Measurements from ENCODE around the gene GYPB. TPM values are rescaled to one million over a fixed set of nuclear protein-coding genes. Genes with fewer than 3 reads are reported as not detected.
"Not testable (repeated sequence)": the region's sequence is repeated elsewhere in the genome, so short reads cannot be mapped to it uniquely, and the experiment has no call there.

GYPB gene
- total RNA-seq: not detected

- DNase-seq (ENCODE audit: low spot score in 2 of 2); H3K27ac ChIP-seq; H3K4me1 ChIP-seq; H3K9me3 ChIP-seq; H3K36me3 ChIP-seq; H3K4me3 ChIP-seq; H3K27me3 ChIP-seq: not testable (repeated sequence)
- WGBS, 2 donors: 78 to 95% methylated on average over 3 of the region's 3 CpGs
Measured at GRCh38 chr4:144019277-144019676, at the start of gene GYPB. GYPB (minus strand) TSS chr4:144019380; CDS start chr4:144019287, 93 bp downstream.

- H3K27ac ChIP-seq; DNase-seq (ENCODE audit: low spot score in 2 of 2); H3K4me1 ChIP-seq; H3K27me3 ChIP-seq; H3K4me3 ChIP-seq; H3K36me3 ChIP-seq: not testable (repeated sequence)
- peaks cover 0 to 24% (median 0%) of the 10 kb centered on the region in 4 donors for H3K9me3 ChIP-seq
Measured at GRCh38 chr4:144061556-144061955, 42.4 kb upstream of the GYPB start.

DNA sequence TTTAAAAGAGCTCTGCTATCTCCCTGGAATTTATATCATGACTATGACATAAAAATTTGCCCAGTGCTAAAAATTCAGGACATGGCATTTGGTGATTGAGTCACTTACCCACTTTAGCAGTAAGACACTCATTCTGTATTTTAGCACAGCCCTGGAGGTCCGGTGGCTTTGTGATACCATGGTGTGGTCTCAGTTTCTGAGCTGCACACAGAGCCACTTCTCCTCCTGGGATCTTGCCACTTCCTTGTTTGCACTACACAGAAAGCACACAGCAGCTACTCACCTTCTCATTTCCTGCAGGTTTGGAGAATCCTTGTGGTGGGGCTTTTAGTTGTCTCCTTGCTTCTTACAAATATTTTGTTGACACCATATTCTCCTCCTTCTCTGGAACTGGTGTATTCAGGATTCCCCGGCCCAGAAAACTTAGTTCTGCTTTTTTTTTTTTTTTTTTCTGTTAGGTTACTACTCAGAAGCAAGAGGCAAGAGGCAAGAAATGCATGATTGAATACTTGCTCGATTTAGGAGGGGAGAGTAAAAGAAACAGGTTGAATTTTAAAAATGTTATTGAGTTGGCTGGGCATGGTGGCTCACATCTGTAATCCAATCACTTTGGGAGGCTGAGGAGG is 41.2 kb upstream of the GYPB start:
- 74 to 81% methylated on average over 3 of the region's 3 CpGs for WGBS, 2 donors
- not testable (repeated sequence) for H3K27me3 ChIP-seq; H3K4me3 ChIP-seq; H3K36me3 ChIP-seq; H3K27ac ChIP-seq; DNase-seq (ENCODE audit: low spot score in 2 of 2); H3K4me1 ChIP-seq
- H3K9me3 ChIP-seq: peaks cover 0 to 24% (median 0%) of the 10 kb centered on the region in 4 donors

- Histone ChIP-seq H3K27ac (no peak overlapping the region), H3K4me3 (no peak overlapping the region), H3K27me3 (no peaks in the 10 kb centered on the region), H3K36me3 (no peaks in the 10 kb centered on the region), H3K4me1 (no peaks in the 10 kb centered on the region), H3K9me3 (peaks cover 0 to 15% (median 0%) of the 10 kb centered on the region in 4 donors)
- no peak for DNase-seq (ENCODE audit: low spot score in 2 of 2)
- no peak for TF ChIP-seq EP300 (IDR thresholded peaks at IDR 0.05)
- TF ChIP-seq POLR2A (IDR thresholded peaks at IDR 0.05): no peak
- TF ChIP-seq CTCF (IDR thresholded peaks at IDR 0.05): no peak
- 95% methylated on average over 4 of the region's 4 CpGs for WGBS, 2 donors
Measured at GRCh38 chr4:144056800-144057199, 37.6 kb upstream of the GYPB start.

GRCh38 chr4:144055336-144055735 is 36.2 kb upstream of the GYPB start:
- not testable (repeated sequence) for H3K27ac ChIP-seq; H3K4me1 ChIP-seq; H3K4me3 ChIP-seq; DNase-seq (ENCODE audit: low spot score in 2 of 2); H3K9me3 ChIP-seq; H3K27me3 ChIP-seq; H3K36me3 ChIP-seq
- 88% methylated on average over 3 of the region's 3 CpGs for WGBS, 2 donors

DNA sequence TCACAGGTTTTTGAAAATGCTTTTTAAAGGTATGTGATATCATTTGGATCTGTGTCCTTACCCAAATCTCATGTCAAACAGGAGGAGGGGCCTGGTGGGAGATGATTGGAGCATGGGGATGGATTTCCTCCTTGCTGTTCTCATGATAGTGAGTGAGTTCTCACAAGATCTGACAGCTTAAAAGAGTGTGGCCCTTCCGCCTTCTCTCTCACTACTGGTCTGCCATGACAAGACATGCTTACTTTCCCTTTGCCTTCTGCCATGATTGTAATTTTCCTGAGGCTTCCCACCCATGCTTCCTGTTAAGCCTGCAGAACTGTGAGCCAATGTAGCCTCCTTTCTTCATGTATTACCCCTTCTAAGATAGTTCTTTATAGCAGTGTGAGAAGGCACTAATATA is 32.3 kb upstream of the GYPB start:
- not testable (repeated sequence) for H3K4me1 ChIP-seq; H3K27ac ChIP-seq; H3K36me3 ChIP-seq; H3K27me3 ChIP-seq; DNase-seq (ENCODE audit: low spot score in 2 of 2); H3K4me3 ChIP-seq; H3K9me3 ChIP-seq
- 100% methylated on average over 1 of the region's 1 CpG for WGBS, 2 donors

GRCh38 chr4:144050631-144051030 is 31.5 kb upstream of the GYPB start:
- not testable (repeated sequence) for H3K9me3 ChIP-seq; H3K27ac ChIP-seq; H3K36me3 ChIP-seq; H3K4me1 ChIP-seq; DNase-seq (ENCODE audit: low spot score in 2 of 2); H3K27me3 ChIP-seq; H3K4me3 ChIP-seq
- 63 to 66% methylated on average over 2 of the region's 2 CpGs for WGBS, 2 donors

DNA sequence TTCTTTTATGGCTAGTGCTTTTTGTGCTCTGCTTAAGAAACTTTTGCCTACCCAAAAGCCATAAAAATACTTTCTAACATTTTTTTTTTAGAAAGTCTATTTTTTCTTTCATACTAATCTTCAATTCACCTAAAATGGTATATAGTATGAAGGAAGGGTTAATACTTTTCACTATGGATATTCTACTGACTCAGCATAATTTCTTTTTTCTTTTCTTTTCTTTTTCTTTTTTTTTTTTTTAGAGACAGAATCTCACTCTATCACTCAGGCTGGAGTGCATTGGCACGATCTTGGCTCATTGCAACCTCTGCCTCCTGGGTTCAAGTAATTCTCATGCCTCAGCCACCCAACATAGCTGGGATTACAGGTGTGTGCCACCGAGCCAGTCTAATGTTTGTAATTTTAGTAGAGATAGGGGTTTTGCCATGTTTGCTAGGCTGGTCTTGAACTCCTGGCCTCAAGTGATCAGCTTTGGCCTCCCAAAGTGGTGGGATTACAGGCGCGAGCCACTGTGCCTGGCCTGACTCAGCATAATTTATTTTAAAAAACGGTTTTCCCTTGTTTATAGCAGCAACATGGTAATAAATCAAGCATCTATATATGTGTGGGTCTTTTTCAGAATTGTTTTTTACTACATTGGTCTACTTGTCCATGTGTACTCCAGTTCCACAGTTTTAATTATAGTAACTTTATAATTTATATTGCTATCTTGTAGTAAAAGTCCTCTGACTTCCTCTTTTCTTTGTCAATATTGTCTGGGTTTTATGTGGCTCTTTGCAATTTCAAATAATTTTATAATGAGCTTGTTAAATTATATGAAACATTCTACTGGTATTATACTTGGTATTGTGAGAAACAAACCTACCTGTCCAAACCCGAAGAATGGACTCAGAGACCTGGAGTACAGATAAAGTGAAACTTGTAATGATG is 30.6 kb upstream of the GYPB start:
- not testable (repeated sequence) for H3K36me3 ChIP-seq; H3K9me3 ChIP-seq; H3K4me1 ChIP-seq; H3K27ac ChIP-seq; H3K4me3 ChIP-seq; H3K27me3 ChIP-seq; DNase-seq (ENCODE audit: low spot score in 2 of 2)
- 67 to 74% methylated on average over 6 of the region's 6 CpGs for WGBS, 2 donors

GRCh38 chr4:144044936-144045335 is 25.8 kb upstream of the GYPB start:
- not testable (repeated sequence) for H3K4me1 ChIP-seq; DNase-seq (ENCODE audit: low spot score in 2 of 2); H3K27me3 ChIP-seq; H3K9me3 ChIP-seq; H3K27ac ChIP-seq; H3K36me3 ChIP-seq; H3K4me3 ChIP-seq

DNA sequence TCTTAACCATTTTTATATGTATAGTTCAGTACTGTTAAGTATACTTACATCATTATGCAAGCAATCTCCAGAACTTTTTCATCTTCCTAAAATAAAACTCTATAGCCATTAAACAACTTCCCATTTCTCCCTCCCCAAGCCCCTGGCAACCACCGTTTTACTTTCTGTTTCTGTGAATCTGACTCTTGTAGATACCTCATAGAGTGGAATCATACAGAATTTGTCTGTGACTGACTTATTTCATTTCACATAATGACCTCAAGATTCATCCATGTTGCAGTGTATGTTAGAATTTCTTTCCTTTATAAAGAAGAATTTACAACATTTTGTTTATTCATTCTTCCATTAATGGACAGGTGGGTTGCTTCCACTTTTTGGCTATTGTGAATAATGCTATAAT is 13.4 kb upstream of the GYPB start:
- H3K9me3 ChIP-seq; H3K36me3 ChIP-seq; H3K27ac ChIP-seq; DNase-seq (ENCODE audit: low spot score in 2 of 2); H3K4me1 ChIP-seq; H3K4me3 ChIP-seq; H3K27me3 ChIP-seq: not testable (repeated sequence)
- 62 to 79% methylated on average over 1 of the region's 1 CpG for WGBS, 2 donors

DNA sequence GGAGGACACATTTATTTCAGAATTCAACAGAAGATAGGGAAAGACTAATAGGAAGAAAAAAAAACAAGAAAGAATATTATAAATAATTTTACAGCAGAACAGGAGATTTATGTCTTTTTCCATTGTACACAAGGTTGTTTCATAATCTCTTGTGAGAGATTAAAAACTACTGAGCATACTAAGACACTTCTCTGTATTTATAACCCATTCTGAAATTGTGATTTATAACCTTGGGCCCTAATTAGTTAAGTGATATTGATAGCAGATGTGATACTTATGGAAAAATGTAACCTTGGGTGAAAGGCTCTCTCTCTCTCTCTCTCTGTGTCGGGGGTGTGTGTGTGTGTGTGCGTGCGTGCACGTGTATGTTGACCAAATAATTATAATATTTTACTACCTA is 12.7 kb upstream of the GYPB start:
- DNase-seq (ENCODE audit: low spot score in 2 of 2); H3K36me3 ChIP-seq; H3K4me1 ChIP-seq; H3K4me3 ChIP-seq; H3K27me3 ChIP-seq; H3K27ac ChIP-seq; H3K9me3 ChIP-seq: not testable (repeated sequence)
- WGBS, 2 donors: 56 to 61% methylated on average over 4 of the region's 4 CpGs

GRCh38 chr4:144031369-144031768 is 12.2 kb upstream of the GYPB start:
- H3K27ac ChIP-seq; DNase-seq (ENCODE audit: low spot score in 2 of 2); H3K27me3 ChIP-seq; H3K4me1 ChIP-seq; H3K9me3 ChIP-seq; H3K36me3 ChIP-seq; H3K4me3 ChIP-seq: not testable (repeated sequence)
- WGBS, 2 donors: 81 to 86% methylated on average over 3 of the region's 3 CpGs
